ENCODE measurements around the gene BPIFA3.
"Not testable (repeated sequence)": the region's sequence is repeated elsewhere in the genome, so short reads cannot be mapped to it uniquely, and the experiment has no call there.

Gene BPIFA3

GRCh38 chr20:33185031-33185590 is 32.0 kb upstream of the BPIFA3 start:
- H3K9me3 ChIP-seq (ENCODE audit: insufficient read depth, low read depth, low read length); H3K36me3 ChIP-seq (ENCODE audit: insufficient read depth, low read length); H3K27me3 ChIP-seq (ENCODE audit: insufficient read depth, low read length); H3K9ac ChIP-seq (ENCODE audit: low read depth, low read length); H3K4me1 ChIP-seq (ENCODE audit: insufficient read depth, low read length); H3K27ac ChIP-seq (ENCODE audit: low read depth, low read length); H3K4me3 ChIP-seq (ENCODE audit: low read length): not testable (repeated sequence)
- 92% methylated on average over 25 of the region's 40 CpGs for WGBS

DNA sequence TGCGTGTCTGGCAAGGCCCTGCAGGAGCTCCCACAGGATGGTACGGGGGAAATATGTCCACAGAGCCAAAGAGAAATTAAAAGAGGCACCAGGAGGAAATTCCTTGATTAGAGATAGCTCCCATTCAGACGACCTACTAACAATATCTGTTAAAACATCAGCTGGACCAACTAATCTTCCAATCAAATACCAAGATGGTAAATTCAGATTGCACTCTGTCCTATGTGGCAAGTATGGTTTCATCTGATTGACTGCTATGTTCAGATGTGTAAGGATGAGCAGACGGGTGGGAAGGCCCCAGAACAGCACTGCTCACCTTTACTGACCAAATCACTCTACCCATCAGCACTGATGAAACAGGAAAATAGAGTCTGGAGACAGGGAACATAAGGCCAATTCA is 29.7 kb upstream of the BPIFA3 start:
- no peak overlapping the region for H3K27ac ChIP-seq (ENCODE audit: low read depth, low read length)
- 95% methylated on average over 3 of the region's 4 CpGs for WGBS
- no peaks in the 10 kb centered on the region for H3K4me1 ChIP-seq (ENCODE audit: insufficient read depth, low read length)
- H3K27me3 ChIP-seq (ENCODE audit: insufficient read depth, low read length) = no peaks in the 10 kb centered on the region
- no peak overlapping the region for H3K9ac ChIP-seq (ENCODE audit: low read depth, low read length)
- no peak overlapping the region for H3K4me3 ChIP-seq (ENCODE audit: low read length)
- peaks cover 6% of the 10 kb centered on the region; the same call in 1 of the 2 replicates for H3K9me3 ChIP-seq (ENCODE audit: insufficient read depth, low read depth, low read length)
- H3K36me3 ChIP-seq (ENCODE audit: insufficient read depth, low read length) = no peaks in the 10 kb centered on the region

DNA sequence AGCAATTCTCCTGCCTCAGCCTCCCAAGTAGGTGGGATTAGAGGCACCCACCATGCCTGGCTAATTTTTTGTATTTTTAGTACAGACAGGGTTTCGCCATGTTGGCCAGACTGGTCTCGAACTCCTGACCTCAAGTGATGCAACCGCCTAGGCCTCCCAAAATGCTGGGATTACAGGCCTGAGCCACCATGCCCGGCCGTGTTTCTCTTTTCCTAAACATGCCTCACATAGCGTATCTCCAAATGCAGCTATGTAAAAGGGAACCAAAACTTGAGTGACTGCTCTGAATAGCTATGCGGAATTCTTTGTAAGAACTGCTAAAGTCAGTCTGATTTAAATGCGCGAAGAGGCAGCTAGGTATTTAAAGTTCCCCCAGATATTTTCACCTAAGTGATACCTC is 28.7 kb upstream of the BPIFA3 start:
- Histone ChIP-seq H3K9ac (ENCODE audit: low read depth, low read length) (no peak overlapping the region), H3K36me3 (ENCODE audit: insufficient read depth, low read length) (no peaks in the 10 kb centered on the region), H3K27me3 (ENCODE audit: insufficient read depth, low read length) (no peaks in the 10 kb centered on the region), H3K9me3 (ENCODE audit: insufficient read depth, low read depth, low read length) (peaks cover 2% of the 10 kb centered on the region; the same call in 1 of the 2 replicates), H3K27ac (ENCODE audit: low read depth, low read length) (no peak overlapping the region), H3K4me1 (ENCODE audit: insufficient read depth, low read length) (no peaks in the 10 kb centered on the region), H3K4me3 (ENCODE audit: low read length) (no peak overlapping the region)
- WGBS = 87% methylated on average over 9 of the region's 9 CpGs

DNA sequence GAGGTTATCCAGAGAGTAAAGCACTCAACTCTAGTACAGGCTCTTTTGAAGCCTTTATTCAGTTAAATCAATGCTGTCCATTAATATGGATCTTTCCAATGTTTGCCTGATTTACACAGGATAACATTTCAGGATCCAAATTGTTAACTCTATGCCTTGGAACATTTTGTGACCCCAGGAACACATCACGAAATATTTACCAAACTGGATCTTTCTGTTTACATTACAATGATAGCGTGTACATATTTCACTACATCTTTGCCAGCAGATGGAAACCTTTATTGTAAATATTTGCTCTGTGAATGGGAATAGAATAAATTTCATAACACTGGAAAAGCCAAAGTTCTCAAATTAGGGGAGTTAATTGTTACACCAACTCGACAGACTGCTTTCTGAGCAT is 25.7 kb upstream of the BPIFA3 start:
- no peaks in the 10 kb centered on the region for H3K36me3 ChIP-seq (ENCODE audit: insufficient read depth, low read length)
- WGBS = 80% methylated on average over 3 of the region's 3 CpGs
- no peaks in the 10 kb centered on the region for H3K4me1 ChIP-seq (ENCODE audit: insufficient read depth, low read length)
- no peak overlapping the region for H3K9ac ChIP-seq (ENCODE audit: low read depth, low read length)
- H3K4me3 ChIP-seq (ENCODE audit: low read length) = no peak overlapping the region
- no peak overlapping the region for H3K27ac ChIP-seq (ENCODE audit: low read depth, low read length)
- no peaks in the 10 kb centered on the region for H3K27me3 ChIP-seq (ENCODE audit: insufficient read depth, low read length)
- no peaks in the 10 kb centered on the region for H3K9me3 ChIP-seq (ENCODE audit: insufficient read depth, low read depth, low read length)

- Histone ChIP-seq H3K9ac (ENCODE audit: low read depth, low read length) (no peak overlapping the region), H3K9me3 (ENCODE audit: insufficient read depth, low read depth, low read length) (no peaks in the 10 kb centered on the region), H3K27me3 (ENCODE audit: insufficient read depth, low read length) (no peaks in the 10 kb centered on the region), H3K27ac (ENCODE audit: low read depth, low read length) (no peak overlapping the region), H3K4me3 (ENCODE audit: low read length) (no peak overlapping the region), H3K4me1 (ENCODE audit: insufficient read depth, low read length) (no peaks in the 10 kb centered on the region), H3K36me3 (ENCODE audit: insufficient read depth, low read length) (no peaks in the 10 kb centered on the region)
- 100% methylated on average over 1 of the region's 1 CpG for WGBS
Measured at GRCh38 chr20:33191955-33192354, 25.2 kb upstream of the BPIFA3 start.

DNA sequence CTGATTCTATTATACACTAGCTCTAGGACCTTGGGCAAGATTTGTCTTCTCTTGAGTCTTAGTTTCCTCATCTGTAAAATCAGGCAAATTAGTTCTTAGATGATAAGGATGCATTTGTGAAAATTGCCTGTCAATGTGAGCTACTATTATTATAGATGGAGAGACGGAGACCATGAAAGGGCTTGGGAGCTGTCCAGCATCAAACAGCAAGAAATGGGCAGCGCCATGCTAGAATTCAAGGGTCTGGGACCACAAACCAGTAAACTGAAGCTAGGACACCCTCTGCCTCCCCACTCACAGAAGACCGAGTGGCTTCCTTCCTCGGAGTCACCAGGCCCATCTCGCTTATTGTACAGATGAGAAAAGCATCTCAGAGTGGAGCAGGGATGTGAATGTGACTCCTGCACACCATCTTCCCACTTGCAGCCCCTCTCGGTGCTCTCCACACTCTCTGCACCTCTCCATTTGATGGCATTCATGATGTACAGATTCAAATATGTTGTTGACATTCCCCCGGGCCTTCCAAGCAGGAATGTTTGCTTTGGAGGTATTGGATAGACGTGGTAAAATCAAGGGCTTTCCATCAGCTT is 24.1 kb upstream of the BPIFA3 start:
- Histone ChIP-seq H3K27ac (ENCODE audit: low read depth, low read length) (no peak overlapping the region), H3K4me1 (ENCODE audit: insufficient read depth, low read length) (no peaks in the 10 kb centered on the region), H3K9me3 (ENCODE audit: insufficient read depth, low read depth, low read length) (no peaks in the 10 kb centered on the region), H3K4me3 (ENCODE audit: low read length) (no peak overlapping the region), H3K36me3 (ENCODE audit: insufficient read depth, low read length) (no peaks in the 10 kb centered on the region), H3K9ac (ENCODE audit: low read depth, low read length) (no peak overlapping the region), H3K27me3 (ENCODE audit: insufficient read depth, low read length) (no peaks in the 10 kb centered on the region)
- 72% methylated on average over 8 of the region's 8 CpGs for WGBS

DNA sequence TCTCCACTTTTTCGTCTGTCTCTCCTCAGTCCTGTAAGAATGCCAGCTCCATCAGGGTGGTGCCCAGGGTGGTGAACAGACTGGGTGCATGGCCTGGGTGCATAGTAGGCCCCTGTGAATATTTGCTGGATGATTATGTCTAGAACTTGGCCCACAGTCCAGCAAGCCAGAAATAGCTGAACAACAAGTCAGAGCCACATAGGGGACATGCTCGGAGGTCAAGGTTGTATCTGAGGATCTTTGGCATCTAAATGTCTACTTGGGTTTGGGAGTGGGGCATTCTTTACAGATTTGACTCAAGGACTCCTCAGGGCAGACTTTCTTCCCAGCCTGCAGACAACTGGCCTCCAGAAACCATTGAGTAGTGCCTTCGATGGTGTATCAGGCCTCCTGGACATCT is 18.1 kb upstream of the BPIFA3 start:
- Histone ChIP-seq H3K9me3 (ENCODE audit: insufficient read depth, low read depth, low read length) (no peaks in the 10 kb centered on the region), H3K27me3 (ENCODE audit: insufficient read depth, low read length) (no peaks in the 10 kb centered on the region; the same call in 1 of the 2 replicates), H3K4me3 (ENCODE audit: low read length) (no peak overlapping the region), H3K36me3 (ENCODE audit: insufficient read depth, low read length) (no peaks in the 10 kb centered on the region), H3K9ac (ENCODE audit: low read depth, low read length) (no peak overlapping the region), H3K4me1 (ENCODE audit: insufficient read depth, low read length) (no peaks in the 10 kb centered on the region), H3K27ac (ENCODE audit: low read depth, low read length) (no peak overlapping the region)
- 89% methylated on average over 3 of the region's 3 CpGs for WGBS

DNA sequence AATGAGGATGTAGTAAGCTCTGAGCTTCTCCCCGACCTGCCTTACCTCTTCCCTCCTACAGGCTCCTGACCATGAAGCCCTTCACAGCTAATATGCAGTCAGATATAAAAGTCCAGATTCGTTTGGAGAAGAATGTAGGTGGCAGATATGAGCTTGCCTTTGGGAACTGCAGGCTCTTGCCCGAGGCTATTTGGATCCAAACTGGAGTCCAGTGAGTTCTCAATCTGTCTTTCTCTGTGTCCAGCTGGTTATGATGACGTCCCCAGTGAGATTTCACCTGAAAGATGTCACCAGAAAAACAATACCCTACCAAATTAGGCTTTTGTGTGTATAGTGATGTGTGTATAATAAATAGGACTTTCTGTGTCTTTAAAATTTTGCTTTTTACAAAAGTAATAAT is 14.7 kb upstream of the BPIFA3 start:
- Histone ChIP-seq H3K27me3 (ENCODE audit: insufficient read depth, low read length) (peaks cover 11% of the 10 kb centered on the region; the same call in 1 of the 2 replicates), H3K4me3 (ENCODE audit: low read length) (no peak overlapping the region), H3K9me3 (ENCODE audit: insufficient read depth, low read depth, low read length) (no peaks in the 10 kb centered on the region), H3K4me1 (ENCODE audit: insufficient read depth, low read length) (no peaks in the 10 kb centered on the region), H3K36me3 (ENCODE audit: insufficient read depth, low read length) (no peaks in the 10 kb centered on the region), H3K9ac (ENCODE audit: low read depth, low read length) (no peak overlapping the region), H3K27ac (ENCODE audit: low read depth, low read length) (no peak overlapping the region)
- WGBS = 87% methylated on average over 3 of the region's 4 CpGs

DNA sequence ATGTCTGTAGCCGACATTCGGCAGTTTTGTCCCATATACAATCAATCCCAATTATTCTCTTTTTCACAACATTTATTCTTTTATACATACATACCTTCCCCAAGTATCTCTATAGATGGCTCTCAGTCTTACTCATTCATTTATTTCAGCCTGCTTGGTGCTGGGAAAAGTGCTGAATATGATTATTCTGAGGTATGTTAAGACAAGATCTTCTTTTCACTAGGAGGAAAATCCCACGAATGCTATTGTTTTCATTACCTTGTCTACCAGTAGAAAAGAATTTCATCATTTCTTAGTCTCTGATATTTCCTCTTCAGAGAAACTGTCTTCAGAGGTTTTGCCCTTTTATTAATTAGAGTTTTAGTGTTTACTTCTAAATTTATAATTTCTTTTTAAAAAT is 13.7 kb upstream of the BPIFA3 start:
- no peak overlapping the region for H3K9ac ChIP-seq (ENCODE audit: low read depth, low read length)
- H3K36me3 ChIP-seq (ENCODE audit: insufficient read depth, low read length) = no peaks in the 10 kb centered on the region
- H3K9me3 ChIP-seq (ENCODE audit: insufficient read depth, low read depth, low read length) = no peaks in the 10 kb centered on the region
- H3K27ac ChIP-seq (ENCODE audit: low read depth, low read length) = no peak overlapping the region
- H3K4me1 ChIP-seq (ENCODE audit: insufficient read depth, low read length) = no peaks in the 10 kb centered on the region
- no peak overlapping the region for H3K4me3 ChIP-seq (ENCODE audit: low read length)
- WGBS = 77% methylated on average over 3 of the region's 3 CpGs
- peaks cover 11% of the 10 kb centered on the region for H3K27me3 ChIP-seq (ENCODE audit: insufficient read depth, low read length)

- Histone ChIP-seq H3K27me3 (ENCODE audit: insufficient read depth, low read length) (peaks cover 11% of the 10 kb centered on the region), H3K9me3 (ENCODE audit: insufficient read depth, low read depth, low read length) (no peaks in the 10 kb centered on the region), H3K4me1 (ENCODE audit: insufficient read depth, low read length) (no peaks in the 10 kb centered on the region), H3K27ac (ENCODE audit: low read depth, low read length) (no peak overlapping the region), H3K4me3 (ENCODE audit: low read length) (no peak overlapping the region), H3K9ac (ENCODE audit: low read depth, low read length) (no peak overlapping the region), H3K36me3 (ENCODE audit: insufficient read depth, low read length) (no peaks in the 10 kb centered on the region)
- WGBS = 11% methylated on average over 13 of the region's 13 CpGs
Measured at GRCh38 chr20:33209789-33210188, 7.4 kb upstream of the BPIFA3 start.

- Histone ChIP-seq H3K27me3 (ENCODE audit: insufficient read depth, low read length) (peaks cover 7% of the 10 kb centered on the region), H3K4me3 (ENCODE audit: low read length) (no peak overlapping the region), H3K4me1 (ENCODE audit: insufficient read depth, low read length) (no peaks in the 10 kb centered on the region), H3K27ac (ENCODE audit: low read depth, low read length) (no peak overlapping the region), H3K9me3 (ENCODE audit: insufficient read depth, low read depth, low read length) (no peaks in the 10 kb centered on the region), H3K36me3 (ENCODE audit: insufficient read depth, low read length) (no peaks in the 10 kb centered on the region), H3K9ac (ENCODE audit: low read depth, low read length) (no peak overlapping the region)
- WGBS = 89% methylated on average over 1 of the region's 1 CpG
Measured at GRCh38 chr20:33210371-33210770, 6.8 kb upstream of the BPIFA3 start.
